HFFc6 (cell line): ENCODE measurements around the gene LAMA3. TPM values are rescaled to one million over a fixed set of nuclear protein-coding genes. Genes with fewer than 3 reads are reported as not detected.

ENCODE experiments used
- DNase-seq: peaks from one replicate; pipeline ENCODE4 v3.0.0-alpha.2; 2018
- H3K27ac Mint-ChIP-seq: 2 replicates; pipeline ENCODE4 v1.8.0; 2020; ENCODE audit warnings: mild to moderate bottlenecking, mixed read lengths
- H3K27me3 Mint-ChIP-seq: 2 replicates; pipeline ENCODE4 v1.8.0; 2021; ENCODE audit warnings: mild to moderate bottlenecking, moderate library complexity, mixed read lengths; ENCODE audit not compliant: insufficient read depth
- H3K36me3 Mint-ChIP-seq: 2 replicates; pipeline ENCODE4 v1.8.0; 2021; ENCODE audit warnings: low read depth, mixed read lengths
- H3K4me1 Mint-ChIP-seq: 2 replicates; pipeline ENCODE4 v1.8.0; 2020; ENCODE audit warnings: low read depth, mixed read lengths
- H3K4me3 Mint-ChIP-seq: 2 replicates; pipeline ENCODE4 v1.8.0; 2020; ENCODE audit warnings: mild to moderate bottlenecking, moderate library complexity, mixed read lengths
- H3K9me3 Mint-ChIP-seq: 2 replicates; pipeline ENCODE4 v1.8.0; 2020; ENCODE audit warnings: mild to moderate bottlenecking, mixed read lengths
- total RNA-seq, 6 experiments: library from RNA; stranded (reverse); fragmentation: NEBNext Ultra II Directional; extraction: Animal tissue kit (Norgen Biotek cat#: 25700); gene quantifications; 2 replicates in 1 of 6; 3 replicates in 5 of 6; pipeline ENCODE4 v1.2.3, GENCODE V29; 2021
- TF ChIP-seq, protein P1 (sequence below): fragments of 200-600 bp; sonication (generic); IDR thresholded peaks from 2 replicates; pipeline ENCODE4 v1.5.0; 2021; ENCODE audit warnings: antibody characterized with exemption, mild to moderate bottlenecking

Gene LAMA3
- total RNA-seq, 6 experiments from 2014 or later: 0.46 to 1.6 (median 0.54) TPM

GRCh38 chr18:23879966-23880565, 190.8 kb downstream of the LAMA3 start:
- H3K36me3 Mint-ChIP-seq: no peaks in the 10 kb centered on the region
- no peak overlapping the region for H3K27ac Mint-ChIP-seq
- no peak for DNase-seq
- H3K4me3 Mint-ChIP-seq: no peak overlapping the region
- TF ChIP-seq, protein P1, sequence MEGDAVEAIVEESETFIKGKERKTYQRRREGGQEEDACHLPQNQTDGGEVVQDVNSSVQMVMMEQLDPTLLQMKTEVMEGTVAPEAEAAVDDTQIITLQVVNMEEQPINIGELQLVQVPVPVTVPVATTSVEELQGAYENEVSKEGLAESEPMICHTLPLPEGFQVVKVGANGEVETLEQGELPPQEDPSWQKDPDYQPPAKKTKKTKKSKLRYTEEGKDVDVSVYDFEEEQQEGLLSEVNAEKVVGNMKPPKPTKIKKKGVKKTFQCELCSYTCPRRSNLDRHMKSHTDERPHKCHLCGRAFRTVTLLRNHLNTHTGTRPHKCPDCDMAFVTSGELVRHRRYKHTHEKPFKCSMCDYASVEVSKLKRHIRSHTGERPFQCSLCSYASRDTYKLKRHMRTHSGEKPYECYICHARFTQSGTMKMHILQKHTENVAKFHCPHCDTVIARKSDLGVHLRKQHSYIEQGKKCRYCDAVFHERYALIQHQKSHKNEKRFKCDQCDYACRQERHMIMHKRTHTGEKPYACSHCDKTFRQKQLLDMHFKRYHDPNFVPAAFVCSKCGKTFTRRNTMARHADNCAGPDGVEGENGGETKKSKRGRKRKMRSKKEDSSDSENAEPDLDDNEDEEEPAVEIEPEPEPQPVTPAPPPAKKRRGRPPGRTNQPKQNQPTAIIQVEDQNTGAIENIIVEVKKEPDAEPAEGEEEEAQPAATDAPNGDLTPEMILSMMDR: no peak
- peaks cover 7% of the 10 kb centered on the region for H3K4me1 Mint-ChIP-seq
- H3K9me3 Mint-ChIP-seq: no peaks in the 10 kb centered on the region
- H3K27me3 Mint-ChIP-seq: peaks cover 3% of the 10 kb centered on the region

DNA sequence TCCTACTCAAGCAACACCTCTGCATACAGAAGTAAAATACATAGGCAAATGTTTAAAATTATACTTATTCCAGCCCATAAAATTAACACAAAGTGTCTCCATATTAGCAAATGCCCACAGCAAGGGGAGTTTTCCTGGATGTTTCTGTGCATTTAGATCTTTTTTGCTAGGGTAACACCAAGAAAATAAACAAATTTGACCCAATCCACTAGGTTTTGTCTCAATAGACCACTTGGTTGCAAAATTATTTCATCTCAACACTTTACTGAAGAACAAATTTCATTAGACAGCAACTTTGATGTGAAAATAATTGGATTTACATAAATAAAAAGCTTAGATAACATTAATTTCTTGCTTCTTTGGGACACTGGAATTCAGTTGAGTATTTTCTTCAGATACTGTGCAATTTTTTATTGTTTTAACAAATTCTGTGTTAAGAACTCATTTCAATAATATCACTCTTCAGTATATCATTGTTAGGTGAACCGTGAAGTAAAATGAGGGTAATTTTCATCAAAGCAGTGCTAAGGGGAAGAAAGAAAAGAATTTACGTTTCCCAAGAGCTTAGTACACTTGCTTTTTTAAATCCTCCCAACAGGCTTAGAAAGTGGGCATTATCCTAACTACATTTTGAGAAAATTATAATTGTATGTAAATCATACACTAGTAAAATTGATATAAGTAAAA, 191.8 kb downstream of the LAMA3 start:
- no peaks in the 10 kb centered on the region for H3K36me3 Mint-ChIP-seq

DNA sequence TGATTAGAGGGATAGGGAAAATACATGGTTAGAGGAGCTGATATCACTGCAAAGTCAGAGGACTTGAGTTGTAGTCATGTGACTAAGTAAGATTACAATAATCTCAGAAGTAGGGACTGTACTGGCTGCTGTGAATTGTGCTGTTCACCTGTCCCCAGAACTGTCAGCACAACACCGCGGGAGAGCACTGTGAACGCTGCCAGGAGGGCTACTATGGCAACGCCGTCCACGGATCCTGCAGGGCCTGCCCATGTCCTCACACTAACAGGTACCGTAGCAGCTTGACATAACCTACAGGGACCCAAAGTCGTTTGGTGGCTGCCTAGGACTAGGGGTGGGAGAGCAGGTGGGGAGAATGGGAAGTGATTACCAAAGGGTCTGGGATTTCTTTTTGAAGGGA, 192.5 kb downstream of the LAMA3 start:
- no peak for DNase-seq
- Mint-ChIP-seq H3K27ac (no peak overlapping the region), H3K9me3 (no peaks in the 10 kb centered on the region), H3K36me3 (no peaks in the 10 kb centered on the region), H3K4me3 (no peak overlapping the region), H3K4me1 (peaks cover 7% of the 10 kb centered on the region), H3K27me3 (peaks cover 3% of the 10 kb centered on the region)
- TF ChIP-seq, protein P1: no peak

More for the DNA sequence above, 191.8 kb downstream of the LAMA3 start:
- no peak overlapping the region for H3K27ac Mint-ChIP-seq
- peaks cover 3% of the 10 kb centered on the region for H3K27me3 Mint-ChIP-seq
- peaks cover 7% of the 10 kb centered on the region for H3K4me1 Mint-ChIP-seq
- no peak overlapping the region for H3K4me3 Mint-ChIP-seq
- no peak for DNase-seq
- TF ChIP-seq, protein P1: no peak
- H3K9me3 Mint-ChIP-seq: no peaks in the 10 kb centered on the region

DNA sequence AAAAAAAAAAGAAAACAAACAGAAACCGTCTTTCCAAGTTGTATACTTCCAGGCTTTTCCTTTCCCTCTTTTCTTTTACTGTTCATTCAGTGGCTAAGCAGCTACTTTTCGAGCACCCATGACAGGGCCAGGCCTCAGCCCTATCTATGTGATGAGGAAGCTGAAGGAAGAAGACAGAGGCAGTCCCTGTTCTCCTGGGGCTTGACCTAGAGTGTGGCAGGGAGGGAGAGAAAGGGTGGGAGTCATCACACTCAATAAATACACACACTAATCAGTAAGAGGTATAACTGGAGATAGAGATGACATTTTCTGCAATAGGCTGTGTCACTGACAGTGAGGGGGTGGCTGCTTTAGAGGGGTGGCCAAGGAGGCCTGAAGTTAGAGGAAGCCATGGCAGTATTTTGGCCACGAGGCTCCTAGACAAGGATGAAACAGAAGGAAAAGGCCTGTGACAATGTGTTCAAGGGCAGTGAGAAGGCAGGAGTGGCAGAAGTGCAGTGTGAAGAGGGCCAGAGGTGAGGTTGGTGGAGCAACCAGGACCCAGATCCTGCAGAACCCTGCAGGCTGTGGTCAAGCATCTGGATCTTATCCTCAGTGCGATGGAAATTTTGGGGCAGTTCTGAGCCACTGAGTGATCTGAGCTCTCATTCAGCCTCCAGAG, 193.5 kb downstream of the LAMA3 start:
- Mint-ChIP-seq H3K27me3 (peaks cover 3% of the 10 kb centered on the region), H3K36me3 (no peaks in the 10 kb centered on the region), H3K9me3 (no peaks in the 10 kb centered on the region), H3K4me1 (peaks cover 7% of the 10 kb centered on the region), H3K4me3 (no peak overlapping the region), H3K27ac (no peak overlapping the region)
- TF ChIP-seq, protein P1: no peak
- DNase-seq: no peak

GRCh38 chr18:23883277-23883790, 194.1 kb downstream of the LAMA3 start:
- Mint-ChIP-seq H3K27ac (no peak overlapping the region), H3K4me1 (peaks cover 7% of the 10 kb centered on the region), H3K36me3 (no peaks in the 10 kb centered on the region), H3K4me3 (no peak overlapping the region), H3K27me3 (peaks cover 3% of the 10 kb centered on the region), H3K9me3 (no peaks in the 10 kb centered on the region)
- TF ChIP-seq, protein P1: no peak
- DNase-seq: no peak
